Measurements from ENCODE around the gene GRIN1.

GRCh38 chr9:137188086-137188489 lies 49.1 kb downstream of the GRIN1 start:
- TF ChIP-seq EZH2 (IDR thresholded peaks at IDR 0.05; ENCODE audit: insufficient read depth, low read length), result no peak
- no peak for TF ChIP-seq CTCF (IDR thresholded peaks at IDR 0.05; ENCODE audit: insufficient read depth, low read depth, low read length)

Data from astrocyte (in vitro differentiated cells and primary cell).